Body of pancreas (tissue), 4 donors: Measurements from ENCODE around the gene OMD. TPM values are rescaled to one million over a fixed set of nuclear protein-coding genes. Genes with fewer than 3 reads are reported as not detected.

ENCODE experiments used
- ATAC-seq: fragments of 150-250 bp; one replicate; pipeline ENCODE4 v1.9.1; 2016
- DNase-seq, 4 donors: peaks; one replicate each; pipeline ENCODE4 v3.0.0-alpha.2; 2019
- H3K27ac ChIP-seq, 4 donors: fragments of 200-600 bp; sonication (generic); 1 replicate in 3 of 4; 2 replicates in 1 of 4; pipeline versions ENCODE4 v1.5.1 to v1.6.1; 2016 to 2019; ENCODE audit warnings: mild to moderate bottlenecking in 1 of 4, mixed read lengths in 1 of 4, moderate library complexity in 1 of 4
- H3K27me3 ChIP-seq, 2 donors: fragments of 200-600 bp; sonication (generic); one replicate each; pipeline ENCODE4 v1.6.0; 2016; ENCODE audit warnings: mild to moderate bottlenecking in 1 of 2
- H3K36me3 ChIP-seq, 2 donors: fragments of 200-600 bp; sonication (generic); replicated peaks in 1 of 2; 2 replicates each; pipeline ENCODE4 v1.5.1; 2016; ENCODE audit warnings: low read depth in 2 of 2; ENCODE audit not compliant: insufficient read depth in 1 of 2
- H3K4me1 ChIP-seq: fragments of 200-600 bp; sonication (generic); one replicate; pipeline ENCODE4 v1.6.0; 2016
- H3K4me3 ChIP-seq, 2 donors: fragments of 200-600 bp; sonication (generic); 1 replicate in 1 of 2; 2 replicates in 1 of 2; pipeline ENCODE4 v1.5.1; 2016 to 2019
- H3K9me3 ChIP-seq, 3 donors: fragments of 200-600 bp; sonication (generic); 1 replicate in 2 of 3; 2 replicates in 1 of 3; pipeline ENCODE4 v1.5.1; 2016
- POLR2A ChIP-seq, 3 donors: fragments of 450-650 bp; IDR thresholded peaks; one replicate each; pipeline ENCODE4 v1.6.1; 2016; ENCODE audit warnings: antibody characterized with exemption in 3 of 3, mild to moderate bottlenecking in 2 of 3
- WGBS, 2 donors: methylation state at CpG; one replicate each; pipeline ENCODE4 v1.1.5; 2017; 5-methylcytosine and 5-hydroxymethylcytosine counted together
- intact Hi-C: fragments of 100-400 bp; cut with DNase I; formaldehyde crosslinking; loops from one replicate; pipeline ENCODE4 v1.15.1; 2023
- total RNA-seq, 2 donors: library from RNA; depleted of rRNA; stranded (reverse); fragments of >200 nt; gene quantifications; one replicate each; pipeline ENCODE4 v1.1.0, GENCODE V29; 2016
- TF ChIP-seq, protein P1 (sequence below), 7 experiments: fragments of 450-650 bp in 4 of 7; fragments of 200-600 bp in 3 of 7; sonication (generic) in 3 of 7; IDR thresholded peaks; one replicate each; pipeline ENCODE4 v1.5.1; 2016 to 2019; ENCODE audit warnings: antibody characterized with exemption in 7 of 7

OMD gene
- total RNA-seq, 2 donors from 2014 or later: 0.33 to 4.9 TPM

- 95% methylated on average over 5 of the region's 5 CpGs for WGBS, 2 donors
- DNase-seq: no peak
Measured at GRCh38 chr9:92432972-92433548, 8.8 kb upstream of the OMD start.

GRCh38 chr9:92432350-92432749 lies 8.1 kb upstream of the OMD start:
- no peaks in the 10 kb centered on the region for H3K27me3 ChIP-seq
- no peak overlapping the region for H3K4me3 ChIP-seq
- H3K27ac ChIP-seq: no peak overlapping the region
- intact Hi-C loops: no loop called here
- ATAC-seq (no peak), DNase-seq (no peak)
- 75 to 80% methylated on average over 5 of the region's 5 CpGs for WGBS, 2 donors
- no peaks in the 10 kb centered on the region for H3K4me1 ChIP-seq
- no peaks in the 10 kb centered on the region for H3K36me3 ChIP-seq
- H3K9me3 ChIP-seq: no peaks in the 10 kb centered on the region
- TF ChIP-seq, protein P1, sequence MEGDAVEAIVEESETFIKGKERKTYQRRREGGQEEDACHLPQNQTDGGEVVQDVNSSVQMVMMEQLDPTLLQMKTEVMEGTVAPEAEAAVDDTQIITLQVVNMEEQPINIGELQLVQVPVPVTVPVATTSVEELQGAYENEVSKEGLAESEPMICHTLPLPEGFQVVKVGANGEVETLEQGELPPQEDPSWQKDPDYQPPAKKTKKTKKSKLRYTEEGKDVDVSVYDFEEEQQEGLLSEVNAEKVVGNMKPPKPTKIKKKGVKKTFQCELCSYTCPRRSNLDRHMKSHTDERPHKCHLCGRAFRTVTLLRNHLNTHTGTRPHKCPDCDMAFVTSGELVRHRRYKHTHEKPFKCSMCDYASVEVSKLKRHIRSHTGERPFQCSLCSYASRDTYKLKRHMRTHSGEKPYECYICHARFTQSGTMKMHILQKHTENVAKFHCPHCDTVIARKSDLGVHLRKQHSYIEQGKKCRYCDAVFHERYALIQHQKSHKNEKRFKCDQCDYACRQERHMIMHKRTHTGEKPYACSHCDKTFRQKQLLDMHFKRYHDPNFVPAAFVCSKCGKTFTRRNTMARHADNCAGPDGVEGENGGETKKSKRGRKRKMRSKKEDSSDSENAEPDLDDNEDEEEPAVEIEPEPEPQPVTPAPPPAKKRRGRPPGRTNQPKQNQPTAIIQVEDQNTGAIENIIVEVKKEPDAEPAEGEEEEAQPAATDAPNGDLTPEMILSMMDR (IDR thresholded peaks at IDR 0.05): no peak
- no peak for TF ChIP-seq POLR2A (IDR thresholded peaks at IDR 0.05)

More at GRCh38 chr9:92432972-92433548, 8.8 kb upstream of the OMD start:
- Histone ChIP-seq H3K36me3 (no peaks in the 10 kb centered on the region), H3K27ac (no peak overlapping the region), H3K9me3 (no peaks in the 10 kb centered on the region), H3K4me1 (no peaks in the 10 kb centered on the region), H3K4me3 (no peak overlapping the region), H3K27me3 (no peaks in the 10 kb centered on the region)
- intact Hi-C loops: no loop called here
- no peak for ATAC-seq
- no peak for TF ChIP-seq POLR2A (IDR thresholded peaks at IDR 0.05)
- TF ChIP-seq, protein P1 (IDR thresholded peaks at IDR 0.05): no peak

- WGBS, 2 donors: 69 to 96% methylated on average over 2 of the region's 2 CpGs
- intact Hi-C loops: no loop called here
- no peaks in the 10 kb centered on the region for H3K36me3 ChIP-seq
- DNase-seq (no peak), ATAC-seq (no peak)
- no peak overlapping the region for H3K27ac ChIP-seq
- no peaks in the 10 kb centered on the region for H3K4me1 ChIP-seq
- H3K4me3 ChIP-seq: no peak overlapping the region
- no peaks in the 10 kb centered on the region for H3K9me3 ChIP-seq
- H3K27me3 ChIP-seq: no peaks in the 10 kb centered on the region
- no peak for TF ChIP-seq POLR2A (IDR thresholded peaks at IDR 0.05)
- TF ChIP-seq, protein P1 (IDR thresholded peaks at IDR 0.05): no peak
Measured at GRCh38 chr9:92429836-92430235, 5.6 kb upstream of the OMD start.

- H3K4me3 ChIP-seq: no peak overlapping the region
- no peaks in the 10 kb centered on the region for H3K9me3 ChIP-seq
- DNase-seq: no peak
- ATAC-seq: no peak
- intact Hi-C loops: no loop called here
- no peaks in the 10 kb centered on the region for H3K4me1 ChIP-seq
- TF ChIP-seq, protein P1 (IDR thresholded peaks at IDR 0.05): no peak
- TF ChIP-seq POLR2A (IDR thresholded peaks at IDR 0.05): no peak
- H3K36me3 ChIP-seq: no peaks in the 10 kb centered on the region
- WGBS, 2 donors: 77 to 89% methylated on average over 5 of the region's 5 CpGs
- no peaks in the 10 kb centered on the region for H3K27me3 ChIP-seq
- H3K27ac ChIP-seq: no peak overlapping the region
Measured at GRCh38 chr9:92426501-92427145, 2.4 kb upstream of the OMD start.

- intact Hi-C loops: no loop called here
- no peak overlapping the region for H3K27ac ChIP-seq
- no peak overlapping the region for H3K4me3 ChIP-seq
- 46 to 47% methylated on average over 2 of the region's 2 CpGs for WGBS, 2 donors
- no peaks in the 10 kb centered on the region for H3K9me3 ChIP-seq
- DNase-seq: no peak
- no peaks in the 10 kb centered on the region for H3K27me3 ChIP-seq
- H3K4me1 ChIP-seq: no peaks in the 10 kb centered on the region
- ATAC-seq: no peak
- TF ChIP-seq, protein P1 (IDR thresholded peaks at IDR 0.05): no peak
- TF ChIP-seq POLR2A (IDR thresholded peaks at IDR 0.05): no peak
- H3K36me3 ChIP-seq: no peaks in the 10 kb centered on the region
Measured at GRCh38 chr9:92425474-92425873, 1.2 kb upstream of the OMD start.
